HG02938 (cell line): ENCODE measurements around the gene ABHD17A.

Experiments
- ATAC-seq: cut with Tn5 transposase; IDR thresholded peaks from one replicate; pipeline ENCODE4 v1.9.1; 2021; ENCODE audit warnings: mild to moderate bottlenecking, moderate library complexity; ENCODE audit not compliant: unreplicated experiment

ABHD17A gene

DNA sequence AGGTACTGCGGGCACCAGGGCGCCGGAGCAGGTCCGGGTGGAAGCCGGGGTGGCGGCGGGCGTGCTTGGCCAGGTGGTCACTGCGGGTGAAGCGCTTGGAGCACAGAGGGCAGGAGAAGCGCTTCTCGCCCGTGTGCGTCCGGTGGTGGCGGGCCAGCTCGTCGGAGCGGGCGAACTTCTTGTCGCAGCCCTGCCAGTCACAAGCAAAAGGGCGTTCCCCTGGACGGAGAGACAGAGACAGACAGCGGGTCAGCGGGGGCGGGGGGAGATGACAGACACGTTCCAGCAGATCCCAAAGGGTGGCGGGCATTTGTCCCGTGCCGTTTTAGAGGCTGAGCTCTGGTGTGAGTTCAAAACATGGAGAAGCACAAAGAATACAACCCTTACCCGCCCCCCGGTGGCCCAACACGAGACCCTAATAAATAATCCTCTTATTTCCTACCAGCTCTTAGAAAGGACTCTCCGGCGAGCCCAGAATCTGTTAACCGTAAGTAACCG, 30.7 kb downstream of the ABHD17A start:
- ATAC-seq = no peak

- ATAC-seq = no peak
Measured at GRCh38 chr19:1854039-1854541, 31.2 kb downstream of the ABHD17A start.

DNA sequence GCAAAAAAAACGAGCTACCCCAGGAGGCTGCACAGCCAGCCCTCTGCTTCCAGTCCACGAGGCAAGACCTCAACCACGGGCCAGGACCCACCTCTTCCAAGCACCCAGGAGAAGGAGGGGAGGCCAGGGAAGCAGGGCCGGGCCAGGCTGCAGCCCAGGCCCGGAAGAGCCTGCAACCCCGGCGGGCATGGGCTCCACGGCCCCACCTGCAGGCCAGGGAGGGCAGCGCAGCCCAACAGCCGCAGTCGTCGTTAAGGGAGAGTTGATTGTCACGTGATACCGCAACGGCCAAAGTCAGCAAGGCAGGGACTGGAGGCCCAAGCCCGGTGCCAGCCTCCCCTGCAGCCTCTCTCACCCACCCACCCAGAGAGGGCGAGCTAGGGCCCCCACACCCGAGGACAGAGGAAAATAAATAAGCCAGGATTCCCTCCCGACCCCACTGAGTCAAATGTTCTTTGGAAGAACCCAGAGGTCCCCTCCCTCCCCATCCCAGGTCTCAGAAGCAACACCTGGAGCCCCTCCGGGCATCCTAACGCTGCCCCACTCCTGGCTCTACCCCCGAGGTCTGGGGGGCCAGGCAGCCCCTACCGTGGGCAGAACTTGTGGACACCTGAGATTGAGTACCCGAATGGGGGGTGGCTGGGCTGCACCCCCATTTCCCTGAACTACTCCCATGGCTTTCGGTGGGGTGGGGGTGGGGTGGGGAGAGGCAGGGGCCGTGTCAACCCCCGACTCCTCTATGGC, 31.8 kb downstream of the ABHD17A start:
- ATAC-seq = no peak

- no peak for ATAC-seq
Measured at GRCh38 chr19:1852581-1853128, 32.6 kb downstream of the ABHD17A start.

DNA sequence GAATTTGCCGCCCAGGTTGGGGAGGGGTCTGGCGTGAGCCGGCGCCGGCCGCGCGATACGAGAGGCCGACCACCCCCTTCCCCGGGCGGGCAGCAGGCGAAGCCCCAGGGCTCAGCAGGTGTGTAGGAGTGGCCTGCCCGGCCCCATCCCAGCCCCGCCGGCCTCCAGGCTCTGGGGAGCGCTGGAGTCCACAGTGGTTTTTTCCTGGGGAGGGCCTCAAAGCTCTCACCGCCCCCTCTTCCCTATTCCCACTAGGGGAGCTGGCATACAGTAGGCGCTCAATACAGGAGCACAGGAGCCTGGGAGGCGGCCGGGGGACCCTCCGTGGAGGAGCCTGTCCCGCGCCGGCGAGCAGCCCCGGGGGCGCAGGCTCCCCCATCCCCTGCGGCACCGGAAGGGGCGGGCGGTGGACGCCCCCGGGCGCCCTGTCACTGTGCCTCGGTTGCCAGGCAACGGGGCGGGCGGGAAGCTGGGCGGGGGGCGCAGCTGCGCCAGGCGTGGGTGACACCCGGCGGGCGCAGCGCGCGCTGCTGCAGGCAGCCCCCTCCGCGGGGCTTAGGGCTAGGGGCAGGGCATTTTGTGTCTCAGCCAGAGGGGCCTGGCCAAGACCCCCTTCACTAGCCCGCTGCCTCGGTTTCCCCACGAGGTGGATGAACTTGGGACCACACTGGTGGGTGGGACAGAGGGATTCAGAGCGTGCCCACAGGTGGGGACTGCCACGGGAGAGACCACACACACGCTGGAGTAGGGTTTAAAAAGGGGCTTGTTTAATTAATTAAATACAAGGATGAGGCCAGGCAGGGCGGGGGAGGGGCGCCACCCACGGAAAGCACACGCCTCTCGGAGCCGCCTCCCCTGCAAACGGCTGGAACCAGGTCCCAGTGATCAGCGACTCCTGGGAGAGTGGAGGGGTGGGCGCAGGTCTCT, 33.4 kb downstream of the ABHD17A start:
- ATAC-seq = no peak

- ATAC-seq = no peak
Measured at GRCh38 chr19:1850809-1851653, 34.3 kb downstream of the ABHD17A start.

DNA sequence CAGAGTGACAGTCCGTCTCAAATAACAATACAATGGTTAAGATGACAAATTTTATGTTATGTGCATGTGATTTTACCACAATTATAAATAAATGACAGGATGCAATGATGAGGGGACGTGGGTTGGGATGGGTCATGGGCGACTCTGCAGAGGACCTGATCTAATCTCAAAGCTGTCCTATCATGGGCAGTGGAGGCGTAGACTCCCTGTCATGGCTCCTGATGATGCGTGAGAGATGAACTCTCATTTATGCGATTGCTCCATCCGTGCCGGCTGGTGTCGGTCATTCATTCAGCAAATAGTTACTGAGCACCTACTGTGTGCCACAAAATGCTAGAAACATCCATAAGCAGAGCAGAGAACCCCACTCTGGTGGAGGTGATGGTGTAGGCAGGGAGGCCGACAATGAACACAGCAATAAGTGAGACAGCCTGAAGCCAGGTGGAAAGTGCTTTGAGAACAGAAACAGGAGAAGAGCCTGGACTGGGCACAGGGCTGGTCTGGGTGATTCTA, 35.4 kb downstream of the ABHD17A start:
- no peak for ATAC-seq

GRCh38 chr19:1849132-1849474, 36.2 kb downstream of the ABHD17A start:
- ATAC-seq = no peak

DNA sequence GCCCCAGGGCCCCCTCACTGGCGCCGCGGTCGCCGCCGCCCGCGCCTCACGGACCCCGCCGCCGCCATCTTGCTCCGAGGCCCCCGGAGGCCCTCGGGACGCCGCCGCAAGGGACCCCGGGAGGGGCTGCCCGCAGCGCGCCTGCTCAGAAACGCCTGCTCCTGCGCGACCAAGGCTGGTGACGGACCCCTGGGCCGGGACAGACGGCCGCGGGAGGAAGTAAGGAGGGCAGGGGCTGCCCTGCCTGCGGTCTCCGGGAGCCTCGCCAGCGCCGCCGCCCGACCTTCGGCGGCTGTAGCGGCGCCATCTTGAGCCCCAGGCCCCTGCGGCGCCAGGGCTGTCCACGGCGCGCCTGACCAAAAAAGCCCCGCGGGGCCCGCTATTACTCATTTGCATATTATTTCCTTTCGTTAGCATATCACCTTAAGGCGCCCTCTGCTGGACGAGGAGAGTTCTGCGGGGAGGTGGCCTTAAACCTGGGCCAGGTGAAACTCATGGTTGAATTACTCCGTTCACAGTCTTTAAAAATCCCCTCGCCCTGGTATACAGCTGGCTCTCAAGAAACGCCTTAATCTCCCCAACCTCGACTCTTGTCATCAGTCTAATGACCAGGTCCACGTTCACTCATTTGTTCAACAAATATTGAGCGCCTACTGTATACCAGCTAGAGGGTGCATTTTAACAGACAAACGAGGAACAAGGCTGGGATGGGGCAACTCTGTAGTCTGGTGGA, 36.7 kb downstream of the ABHD17A start, which contains the start of gene REXO1:
Gene REXO1, minus strand, starts transcription at position 85 of the 733 bp plus-strand sequence. CDS start 125 bp downstream, outside the sequence.
- ATAC-seq = peak; percentile 65

GRCh38 chr19:1847684-1848398, 37.5 kb downstream of the ABHD17A start:
- ATAC-seq = peak; percentile 36

DNA sequence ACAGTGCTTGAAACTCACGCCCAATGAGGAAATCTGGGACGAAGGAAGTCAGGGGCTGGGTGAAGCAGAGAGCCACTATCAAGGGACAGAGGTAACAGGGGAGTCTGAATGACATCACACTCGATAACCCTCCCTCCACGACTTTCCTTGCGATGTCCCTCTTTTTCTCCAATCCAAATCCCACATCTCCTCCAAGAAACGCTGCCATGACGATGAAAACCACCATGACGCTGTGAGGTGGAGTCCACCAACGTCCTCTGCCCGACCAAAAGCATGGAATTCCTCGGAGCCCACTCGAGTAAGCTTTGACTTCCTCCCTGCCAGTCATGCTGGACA, 38.0 kb downstream of the ABHD17A start:
- no peak for ATAC-seq

- ATAC-seq = no peak
Measured at GRCh38 chr19:1846517-1847204, 38.6 kb downstream of the ABHD17A start.

DNA sequence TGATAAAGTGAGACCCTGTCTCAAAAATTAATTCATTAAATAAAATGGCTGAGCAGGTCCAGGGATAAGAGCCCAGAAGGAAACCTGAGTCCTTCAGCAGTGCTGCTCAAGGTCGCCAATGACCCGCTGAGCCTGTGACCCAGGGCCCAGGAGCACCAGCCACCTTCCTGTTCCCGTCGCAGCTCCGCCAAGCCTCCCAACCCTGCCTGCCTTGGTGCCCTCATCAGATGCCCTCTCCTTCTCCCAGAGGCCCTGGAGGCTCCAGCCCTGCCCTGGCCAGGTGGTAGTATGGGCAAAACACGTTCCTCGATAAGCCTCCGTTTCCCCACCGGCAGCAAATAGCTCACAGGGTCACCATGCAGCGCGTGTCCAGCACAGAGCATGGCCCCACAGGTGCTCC, 39.7 kb downstream of the ABHD17A start:
- ATAC-seq = no peak

DNA sequence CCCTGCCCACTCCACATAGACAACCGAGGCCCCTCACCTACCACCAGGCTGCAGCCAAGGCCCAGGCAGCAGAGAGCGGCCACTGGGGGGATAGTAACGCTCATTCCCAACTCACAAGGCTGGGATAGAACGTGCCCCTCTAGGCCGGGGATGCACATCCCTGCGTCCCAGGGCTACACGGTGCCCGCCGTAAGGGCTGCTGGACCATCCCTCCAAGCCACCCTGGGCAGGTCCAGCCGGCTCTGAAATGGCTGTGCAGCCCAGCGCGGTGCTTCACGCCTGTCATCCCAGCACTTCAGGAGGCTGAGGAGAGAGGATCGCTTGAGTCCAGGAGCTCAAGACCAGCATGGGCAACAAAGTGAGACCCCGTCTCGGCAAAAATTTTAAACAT, 40.2 kb downstream of the ABHD17A start:
- no peak for ATAC-seq

- ATAC-seq = no peak
Measured at GRCh38 chr19:1844513-1845124, 40.7 kb downstream of the ABHD17A start.

- no peak for ATAC-seq
Measured at GRCh38 chr19:1843646-1844394, 41.5 kb downstream of the ABHD17A start.

DNA sequence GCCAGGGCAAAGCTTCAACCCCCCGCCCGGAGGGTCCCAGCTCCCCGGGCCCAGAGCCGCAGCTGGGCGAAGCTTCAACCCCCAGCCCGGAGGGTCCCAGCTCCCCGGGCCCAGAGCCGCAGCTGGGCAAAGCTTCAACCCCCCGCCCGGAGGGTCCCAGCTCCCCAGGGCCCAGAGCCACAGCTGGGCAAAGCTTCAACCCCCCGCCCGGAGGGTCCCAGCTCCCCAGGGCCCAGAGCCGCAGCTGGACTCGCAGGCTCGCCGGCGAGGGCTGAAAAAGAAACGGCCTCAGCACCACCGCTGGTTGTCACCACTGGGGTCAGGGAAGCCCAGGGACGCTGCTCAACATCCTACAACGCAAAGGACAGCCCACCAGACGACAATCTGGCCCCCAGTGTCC, 42.2 kb downstream of the ABHD17A start:
- ATAC-seq = no peak
